ENCODE data around the gene MIB1.

DNA sequence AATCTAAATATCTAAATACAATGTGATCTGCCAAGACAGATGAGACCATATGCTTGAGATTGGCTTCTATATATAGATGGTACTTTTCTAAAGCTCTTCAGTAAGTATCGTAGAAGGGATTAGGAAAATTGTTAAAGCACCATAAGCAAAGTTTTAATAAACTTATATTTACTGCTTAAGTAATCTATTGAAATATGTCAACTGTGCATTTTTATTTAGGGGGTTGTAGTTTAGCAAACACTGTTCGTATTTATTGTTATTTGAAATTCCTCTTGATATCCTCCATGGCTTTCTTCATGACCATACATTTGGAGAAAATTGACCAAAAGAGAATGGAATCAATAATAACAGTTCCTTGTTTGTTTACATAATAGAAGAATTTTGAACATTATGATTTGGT lies 102.7 kb downstream of the MIB1 start:
- no peak for TF ChIP-seq EZH2 (IDR thresholded peaks at IDR 0.05; ENCODE audit: borderline replicate concordance)
- TF ChIP-seq CTCF (IDR thresholded peaks at IDR 0.05; ENCODE audit: poor library complexity) = no peak

Measured in hepatocyte (in vitro differentiated cells).